A549 (cell line): ENCODE data around the gene SPPL2C. TPM values are rescaled to one million over a fixed set of nuclear protein-coding genes. Genes with fewer than 3 reads are reported as not detected.

Experiments used
- ATAC-seq, 2 experiments: fragments of 200-7000 bp in 1 of 2; fragments of >200 bp in 1 of 2; cut with Nextera tagmentation in 1 of 2; cut with Tn5 transposase in 1 of 2; 3 replicates each; pipeline versions ENCODE4 v1.8.0 to v1.9.1; 2018 to 2020; ENCODE audit warnings: mild to moderate bottlenecking in 1 of 2, moderate library complexity in 1 of 2
- CTCF ChIA-PET: fragments of 300-600 bp; sonication (Branson Sonifier 250); formaldehyde crosslinking; extraction: SDS; loops from one replicate; lab custom pipeline; 2021; ENCODE audit warnings: antibody characterized with exemption, inconsistent platforms; lab: Yijun Ruan, JAX
- POLR2A ChIA-PET: fragments of 350-600 bp; formaldehyde crosslinking; extraction: SDS; loops from one replicate; lab custom pipeline; 2021; ENCODE audit warnings: antibody characterized with exemption, inconsistent platforms; lab: Yijun Ruan, JAX
- DNase-seq, 2 experiments: peaks; one replicate each; pipeline versions ENCODE4 v3.0.0 to v3.0.0-alpha.2; 2011 to 2016; ENCODE audit warnings: low read depth in 1 of 2, low spot score in 1 of 2
- FAIRE-seq: peaks from 2 replicates; lab custom pipeline; 2011; peaks lifted over from hg19 to GRCh38; lab: Jason Lieb, UNC
- H3K27ac ChIP-seq, 2 experiments: fragments of >200 bp; sonication (Bioruptor Twin); formaldehyde crosslinking; 3 replicates each; pipeline ENCODE4 v1.5.1; 2016 to 2017
- H3K4me1 ChIP-seq: fragments of >200 bp; sonication (Bioruptor Twin); formaldehyde crosslinking; 3 replicates; pipeline ENCODE4 v1.6.1; 2016
- H3K4me2 ChIP-seq: fragments of >200 bp; sonication (Bioruptor Twin); formaldehyde crosslinking; 3 replicates; pipeline ENCODE4 v1.6.1; 2016
- H3K4me3 ChIP-seq: fragments of >200 bp; sonication (Bioruptor Twin); formaldehyde crosslinking; 3 replicates; pipeline ENCODE4 v1.5.1; 2016
- H3K9me3 ChIP-seq: fragments of >200 bp; sonication (Bioruptor Twin); formaldehyde crosslinking; 3 replicates; pipeline ENCODE4 v1.6.1; 2016
- ATOH8 ChIP-seq: fragments of 250-450 bp; sonication (Bioruptor Pico); IDR thresholded peaks from 2 replicates; pipeline ENCODE4 v1.5.0; 2020; ENCODE audit warnings: low read depth, mild to moderate bottlenecking, moderate library complexity
- CBX8 ChIP-seq: fragments of 200-600 bp; sonication (generic); IDR thresholded peaks from 2 replicates; pipeline ENCODE4 v1.6.1; 2016
- CHD2 ChIP-seq: fragments of 150-350 bp; IDR thresholded peaks from 2 replicates; pipeline ENCODE4 v1.6.1; 2014; ENCODE audit warnings: low read length; ENCODE audit not compliant: partially characterized antibody
- EHMT2 ChIP-seq: fragments of 200-600 bp; sonication (generic); IDR thresholded peaks from 2 replicates; pipeline ENCODE4 v1.6.1; 2016; ENCODE audit warnings: antibody characterized with exemption, low read depth, mild to moderate bottlenecking, moderate library complexity
- ELK1 ChIP-seq: fragments of 150-350 bp; IDR thresholded peaks from 2 replicates; pipeline ENCODE4 v1.6.1; 2014; ENCODE audit warnings: low read depth, mild to moderate bottlenecking, low read length
- EP300 ChIP-seq, 2 experiments: fragments of >200 bp; sonication (Bioruptor Twin); formaldehyde crosslinking; IDR thresholded peaks; 2 replicates in 1 of 2; 3 replicates in 1 of 2; pipeline ENCODE4 v1.6.1; 2016 to 2017
- ESRRA ChIP-seq: fragments of 150-350 bp; IDR thresholded peaks from 2 replicates; pipeline ENCODE4 v1.6.1; 2014; ENCODE audit warnings: mild to moderate bottlenecking, low read length, borderline replicate concordance
- GATA3 ChIP-seq: IDR thresholded peaks from 2 replicates; pipeline ENCODE4 v1.6.1; 2012; ENCODE audit warnings: borderline replicate concordance
- HDAC2 ChIP-seq: fragments of 200-600 bp; sonication (generic); IDR thresholded peaks from 2 replicates; pipeline ENCODE4 v1.6.1; 2016
- HES2 ChIP-seq: fragments of >200 bp; sonication (Bioruptor Twin); formaldehyde crosslinking; IDR thresholded peaks from 2 replicates; pipeline ENCODE4 v1.6.1; 2016
- HOXB13 ChIP-seq: fragments of 250-450 bp; sonication (Bioruptor Pico); IDR thresholded peaks from 2 replicates; pipeline ENCODE4 v1.5.0; 2020; ENCODE audit warnings: low read depth, mild to moderate bottlenecking, moderate library complexity
- JUNB ChIP-seq: fragments of >200 bp; sonication (Bioruptor Twin); formaldehyde crosslinking; IDR thresholded peaks from 2 replicates; pipeline ENCODE4 v1.6.1; 2016
- MAX ChIP-seq: IDR thresholded peaks from 2 replicates; pipeline ENCODE4 v1.6.1; 2012
- MYC ChIP-seq: IDR thresholded peaks from 2 replicates; pipeline ENCODE4 v1.6.1; 2012; ENCODE audit warnings: mild to moderate bottlenecking, inconsistent platforms, low read length, improper control_type of control experiment, borderline replicate concordance
- POLR2A ChIP-seq: IDR thresholded peaks from 2 replicates; pipeline ENCODE4 v1.6.1; 2012; ENCODE audit warnings: mild to moderate bottlenecking, low read length
- POLR2AphosphoS2 ChIP-seq: conservative IDR thresholded peaks from 2 replicates; pipeline ENCODE4 v1.6.1; 2012; ENCODE audit warnings: low read length, improper control_type of control experiment, inconsistent platforms
- RARB ChIP-seq: fragments of 250-450 bp; sonication (Bioruptor Pico); IDR thresholded peaks from 2 replicates; pipeline ENCODE4 v1.8.0; 2021; ENCODE audit warnings: mild to moderate bottlenecking, moderate library complexity
- RCOR1 ChIP-seq: fragments of 150-350 bp; IDR thresholded peaks from 2 replicates; pipeline ENCODE4 v1.6.1; 2014; ENCODE audit warnings: antibody characterized with exemption, low read length, low read depth
- REST ChIP-seq: fragments of 200-600 bp; sonication (generic); IDR thresholded peaks from 2 replicates; pipeline ENCODE4 v1.6.1; 2016; ENCODE audit warnings: antibody characterized with exemption, mild to moderate bottlenecking, moderate library complexity
- RFX5 ChIP-seq: fragments of 450-650 bp; IDR thresholded peaks from 2 replicates; pipeline ENCODE4 v1.7.1; 2014; ENCODE audit warnings: antibody characterized with exemption, mild to moderate bottlenecking, moderate library complexity
- RNF2 ChIP-seq: fragments of 200-600 bp; sonication (generic); IDR thresholded peaks from 2 replicates; pipeline ENCODE4 v1.6.1; 2016; ENCODE audit warnings: low read depth, mild to moderate bottlenecking, antibody characterized with exemption, moderate library complexity, borderline replicate concordance
- SREBF2 ChIP-seq: fragments of 450-650 bp; IDR thresholded peaks from 2 replicates; pipeline ENCODE4 v1.6.1; 2014; ENCODE audit warnings: mild to moderate bottlenecking, moderate library complexity
- TFCP2L1 ChIP-seq: fragments of 250-450 bp; sonication (Bioruptor Pico); IDR thresholded peaks from 2 replicates; pipeline ENCODE4 v1.5.0; 2021; ENCODE audit warnings: mild to moderate bottlenecking
- TP53 ChIP-seq: fragments of 250-450 bp; sonication (Bioruptor Pico); IDR thresholded peaks from 2 replicates; pipeline ENCODE4 v1.5.0; 2021; ENCODE audit warnings: mild to moderate bottlenecking, moderate library complexity
- ZNF302 ChIP-seq: fragments of 250-450 bp; sonication (Bioruptor Pico); IDR thresholded peaks from 2 replicates; pipeline ENCODE4 v1.9.0; 2021; ENCODE audit warnings: inconsistent platforms, mild to moderate bottlenecking, moderate library complexity
- ZSCAN20 ChIP-seq: fragments of 250-450 bp; sonication (Bioruptor Pico); IDR thresholded peaks from 2 replicates; pipeline ENCODE4 v1.8.0; 2022; ENCODE audit warnings: mild to moderate bottlenecking, moderate library complexity
- WGBS: methylation state at CpG from one replicate; pipeline ENCODE4 v1.1.6; 2017; ENCODE audit errors: missing lambda C conversion rate; 5-methylcytosine and 5-hydroxymethylcytosine counted together
- polyA plus RNA-seq, 4 experiments: library from polyadenylated mRNA; depleted of rRNA in 3 of 4; stranded (reverse); fragments of >200 nt; fragmentation: RNase III in 1 of 4; extraction: RNeasy Plus Mini Kit Qiagen cat#74134 plus additional on column Dnase treatment in 1 of 4; gene quantifications; 2 replicates in 3 of 4; 3 replicates in 1 of 4; pipeline ENCODE4 v1.2.3, GENCODE V29; 2011 to 2017

Gene SPPL2C
- polyA plus RNA-seq, 2 of the 4 experiments (the other 2 are of a cell fraction) = not detected

GRCh38 chr17:45889579-45889978 is 44.9 kb downstream of the SPPL2C start:
- H3K9me3 ChIP-seq = no peaks in the 10 kb centered on the region
- FAIRE-seq = no peak
- no peak overlapping the region for H3K4me3 ChIP-seq
- ChIA-PET POLR2A (no interaction called here), CTCF (interaction anchor here (0.9 to 1.2 kb wide), 3 partner anchors 18 to 59 kb away, joined by 3 to 4 read pairs (median 3); no protein-coding TSS in a partner anchor)
- H3K4me2 ChIP-seq = no peak overlapping the region
- peaks cover 3% of the 10 kb centered on the region; the same call in 1 of the 3 replicates for H3K4me1 ChIP-seq
- peak in 1 of 2 experiments; percentile 38 for DNase-seq
- 14% methylated on average over 4 of the region's 4 CpGs for WGBS
- H3K27ac ChIP-seq = no peak overlapping the region
- ATAC-seq = peak in 1 of 2 experiments; percentile 20; a peak in 2 of 6 replicates
- TF ChIP-seq ZSCAN20 (CRISPR knock-in tag) (no peak), RARB (CRISPR knock-in tag) (no peak)

- WGBS = 44% methylated on average over 7 of the region's 7 CpGs
- Histone ChIP-seq H3K9me3 (no peaks in the 10 kb centered on the region), H3K27ac (peak overlapping the region; percentile 76 to 85), H3K4me2 (peak overlapping the region; percentile 99), H3K4me1 (peaks cover 22% of the 10 kb centered on the region), H3K4me3 (peak overlapping the region; percentile 69)
- ATAC-seq (no peak), DNase-seq (no peak), FAIRE-seq (peak; percentile 68)
- ChIA-PET POLR2A (interaction anchor here (0.8 kb wide), 1 partner anchor 55 kb away, joined by 4 read pairs; no protein-coding TSS in a partner anchor), CTCF (interaction anchor here (0.7 to 3.7 kb wide), 18 partner anchors 9 to 675 kb away, joined by 3 to 26 read pairs (median 4); no protein-coding TSS in a partner anchor)
- TF ChIP-seq HDAC2 = peak; percentile 79; the same call in 1 of the 2 replicates
- peak; percentile 96 for TF ChIP-seq RNF2
- TF ChIP-seq MAX = no peak
- no peak for TF ChIP-seq TP53 (CRISPR knock-in tag)
Observed at GRCh38 chr17:45893725-45894021, 49.0 kb downstream of the SPPL2C start.

GRCh38 chr17:45894022-45894784 is 49.5 kb downstream of the SPPL2C start, which contains the start of gene MAPT:
Gene MAPT, plus strand, starts transcription at chr17:45894554. Its CDS starts 67,784 bp downstream, at chr17:45962338.
- CTCF ChIA-PET = interaction anchor here (0.5 to 3.7 kb wide), 26 partner anchors 9 to 1017 kb away, joined by 3 to 26 read pairs (median 4); no protein-coding TSS in a partner anchor
- peak; percentile 88 for FAIRE-seq
- no peaks in the 10 kb centered on the region for H3K9me3 ChIP-seq
- ATAC-seq = peak; percentile 75 to 93
- peaks cover 22% of the 10 kb centered on the region for H3K4me1 ChIP-seq
- peak within 1 kb of the TSS; percentile 69 for H3K4me3 ChIP-seq
- DNase-seq = peak; percentile 93 to 97
- H3K4me2 ChIP-seq = peak within 1 kb of the TSS; percentile 99
- peak within 1 kb of the TSS; percentile 76 to 85 for H3K27ac ChIP-seq
- WGBS = 6% methylated on average over 39 of the region's 97 CpGs
- POLR2A ChIA-PET = interaction anchor here (0.8 kb wide), 1 partner anchor 55 kb away, joined by 4 read pairs; no protein-coding TSS in a partner anchor
- no peak for TF ChIP-seq ESRRA
- TF ChIP-seq POLR2A = peak; percentile 92
- TF ChIP-seq TP53 (CRISPR knock-in tag) = peak; percentile 85; the same call in 1 of the 2 replicates
- TF ChIP-seq JUNB = no peak
- TF ChIP-seq POLR2AphosphoS2 = no peak
- no peak for TF ChIP-seq RCOR1
- no peak for TF ChIP-seq HES2
- TF ChIP-seq CHD2 = no peak
- peak; percentile 70; the same call in 1 of the 2 replicates for TF ChIP-seq TFCP2L1 (CRISPR knock-in tag)
- peak; percentile 69; the same call in 1 of the 2 replicates for TF ChIP-seq HDAC2
- no peak for TF ChIP-seq ELK1
- TF ChIP-seq EHMT2 = no peak
- TF ChIP-seq EP300 (IDR thresholded peaks at IDR 0.05) = no peak
- TF ChIP-seq SREBF2 = no peak
- TF ChIP-seq GATA3 = no peak
- no peak for TF ChIP-seq RFX5
- TF ChIP-seq REST = no peak
- TF ChIP-seq HOXB13 (CRISPR knock-in tag) = peak; percentile 95
- TF ChIP-seq MYC = peak; percentile 76
- peak; percentile 95 for TF ChIP-seq ATOH8
- TF ChIP-seq ZNF302 = peak; percentile 70
- TF ChIP-seq CBX8 = no peak
